MCF 10A (cell line): Measurements from ENCODE around the gene PTPRT. TPM values are rescaled to one million over a fixed set of nuclear protein-coding genes. Genes with fewer than 3 reads are reported as not detected.

Experiments
- BruUV-seq: library from RNA; stranded (reverse); fragments of 400-500 nt; replicated peaks from 2 replicates; lab custom pipeline; 2021; lab: Mats Ljungman, UMichigan
- CTCF ChIA-PET: fragments of 300-600 bp; sonication (Branson Sonifier 250); formaldehyde crosslinking; extraction: SDS; loops from one replicate; lab custom pipeline; 2021; ENCODE audit warnings: antibody characterized with exemption, inconsistent platforms; lab: Yijun Ruan, JAX
- POLR2A ChIA-PET: fragments of 300-600, 350-650 bp; sonication (Branson Sonifier 250); formaldehyde crosslinking; extraction: SDS; loops from one replicate; lab custom pipeline; 2020; ENCODE audit warnings: antibody characterized with exemption, inconsistent platforms; lab: Yijun Ruan, JAX
- DNase-seq: peaks from one replicate; pipeline ENCODE4 v3.0.0-alpha.2; 2018; ENCODE audit not compliant: unreplicated experiment
- H3K27ac Mint-ChIP-seq: one replicate; pipeline ENCODE4 v1.8.0; 2022; ENCODE audit warnings: mild to moderate bottlenecking, low read depth, mixed read lengths; ENCODE audit not compliant: unreplicated experiment
- H3K27me3 Mint-ChIP-seq: one replicate; pipeline ENCODE4 v1.8.0; 2022; ENCODE audit warnings: mixed read lengths; ENCODE audit not compliant: insufficient read depth, unreplicated experiment
- H3K36me3 Mint-ChIP-seq: one replicate; pipeline ENCODE4 v1.8.0; 2022; ENCODE audit warnings: mild to moderate bottlenecking, moderate library complexity, mixed read lengths; ENCODE audit not compliant: insufficient read depth, unreplicated experiment
- H3K4me1 Mint-ChIP-seq: one replicate; pipeline ENCODE4 v1.8.0; 2022; ENCODE audit warnings: mixed read lengths; ENCODE audit not compliant: insufficient read depth, unreplicated experiment
- H3K4me3 Mint-ChIP-seq: one replicate; pipeline ENCODE4 v1.8.0; 2022; ENCODE audit warnings: mild to moderate bottlenecking, moderate library complexity, mixed read lengths; ENCODE audit not compliant: unreplicated experiment
- H3K9me3 Mint-ChIP-seq: one replicate; pipeline ENCODE4 v1.8.0; 2022; ENCODE audit warnings: mixed read lengths; ENCODE audit not compliant: unreplicated experiment
- CTCF ChIP-seq: fragments of 200-600 bp; IDR thresholded peaks from one replicate; pipeline ENCODE4 v1.8.0; 2022; ENCODE audit warnings: antibody characterized with exemption, mild to moderate bottlenecking; ENCODE audit not compliant: unreplicated experiment
- intact Hi-C: fragments of 100-400 bp; cut with micrococcal nuclease; formaldehyde crosslinking; loops from 2 replicates; pipeline ENCODE4 v1.14.1; 2022
- total RNA-seq: library from RNA; stranded (reverse); gene quantifications from 2 replicates; pipeline ENCODE4 v1.2.3, GENCODE V29; 2022

PTPRT gene
- total RNA-seq, 1 experiment from 2014 or later: not detected

DNA sequence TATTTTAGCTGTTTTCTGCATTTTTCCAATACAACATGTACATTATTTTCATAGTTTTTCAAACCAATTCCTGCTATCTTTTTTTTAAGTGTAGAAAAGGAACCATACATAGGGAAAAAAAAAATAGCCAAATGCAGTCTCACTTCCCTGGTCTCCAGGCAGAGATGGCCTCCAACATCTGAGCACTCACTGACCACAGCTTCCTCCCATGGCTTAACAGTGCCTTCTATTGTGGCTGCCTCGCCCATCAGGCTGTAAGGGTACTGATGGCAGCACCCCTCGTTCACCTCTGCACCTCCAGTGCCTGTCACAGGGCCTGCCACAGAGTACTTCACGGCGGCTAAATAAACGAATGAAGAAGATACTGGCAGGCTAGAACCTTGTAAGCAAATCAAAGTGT is 591.1 kb downstream of the PTPRT start:
- no peak for TF ChIP-seq CTCF
- Mint-ChIP-seq H3K9me3 (peaks cover 65% of the 10 kb centered on the region), H3K27me3 (no peaks in the 10 kb centered on the region), H3K4me3 (no peak overlapping the region), H3K36me3 (no peaks in the 10 kb centered on the region), H3K27ac (no peak overlapping the region), H3K4me1 (no peaks in the 10 kb centered on the region)
- ChIA-PET CTCF (no interaction called here), POLR2A (no interaction called here)
- intact Hi-C loops: no loop called here
- DNase-seq: no peak
- no TSS peak for BruUV-seq

DNA sequence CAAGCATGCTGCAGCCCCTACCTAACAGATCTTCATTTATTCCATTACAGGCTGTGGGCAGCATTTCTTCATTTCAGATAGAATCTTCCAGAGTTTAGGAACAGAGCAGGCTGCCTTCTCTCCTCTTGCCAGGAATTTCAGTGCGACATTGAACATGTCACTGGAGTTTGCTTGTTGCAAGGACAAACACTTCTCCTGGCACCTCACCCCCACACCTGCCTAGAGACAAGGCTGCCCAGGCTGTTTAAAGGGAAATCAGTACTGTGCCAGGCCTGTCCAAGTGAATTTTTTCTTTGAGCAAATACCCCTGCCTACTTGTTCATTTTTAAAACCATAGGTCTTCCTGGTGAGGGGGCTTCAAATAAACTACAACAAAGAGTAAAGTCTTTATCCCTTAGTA is 594.1 kb downstream of the PTPRT start:
- CTCF ChIA-PET: no interaction called here
- BruUV-seq: no TSS peak
- no peaks in the 10 kb centered on the region for H3K36me3 Mint-ChIP-seq
- H3K4me3 Mint-ChIP-seq: no peak overlapping the region
- H3K27me3 Mint-ChIP-seq: no peaks in the 10 kb centered on the region
- intact Hi-C loops: no loop called here
- peaks cover 56% of the 10 kb centered on the region for H3K9me3 Mint-ChIP-seq
- no peaks in the 10 kb centered on the region for H3K4me1 Mint-ChIP-seq
- no peak overlapping the region for H3K27ac Mint-ChIP-seq
- DNase-seq: no peak
- TF ChIP-seq CTCF: no peak
- POLR2A ChIA-PET: no interaction called here

GRCh38 chr20:42594659-42595058 is 595.0 kb downstream of the PTPRT start:
- Mint-ChIP-seq H3K36me3 (no peaks in the 10 kb centered on the region), H3K27me3 (no peaks in the 10 kb centered on the region), H3K9me3 (peaks cover 54% of the 10 kb centered on the region), H3K4me3 (no peak overlapping the region), H3K4me1 (no peaks in the 10 kb centered on the region), H3K27ac (no peak overlapping the region)
- intact Hi-C loops: no loop called here
- BruUV-seq: no TSS peak
- no peak for DNase-seq
- TF ChIP-seq CTCF: no peak
- ChIA-PET POLR2A (no interaction called here), CTCF (no interaction called here)

- no peak for TF ChIP-seq CTCF
- no peaks in the 10 kb centered on the region for H3K27me3 Mint-ChIP-seq
- no peak overlapping the region for H3K4me3 Mint-ChIP-seq
- no TSS peak for BruUV-seq
- no peak for DNase-seq
- peaks cover 49% of the 10 kb centered on the region for H3K9me3 Mint-ChIP-seq
- intact Hi-C loops: no loop called here
- no peaks in the 10 kb centered on the region for H3K4me1 Mint-ChIP-seq
- CTCF ChIA-PET: no interaction called here
- H3K36me3 Mint-ChIP-seq: no peaks in the 10 kb centered on the region
- no peak overlapping the region for H3K27ac Mint-ChIP-seq
- POLR2A ChIA-PET: no interaction called here
These were observed 595.7 kb downstream of the PTPRT start for GRCh38 chr20:42594011-42594410.
